Activated CD4-positive, alpha-beta memory T cell treated with anti-CD3 and anti-CD28 coated beads, Interleukin-2, amount 10 ng/mL, durations not matched to agents 7 days and 5 days (primary cell): ENCODE data around the gene GPM6B. TPM values are rescaled to one million over a fixed set of nuclear protein-coding genes. Genes with fewer than 3 reads are reported as not detected.

Source experiments
- CTCF ChIA-PET: fragments of 350-600 bp; sonication (Branson Sonifier 250); formaldehyde crosslinking; loops from one replicate; lab custom pipeline; 2021; ENCODE audit warnings: antibody characterized with exemption, inconsistent platforms; lab: Charles Lee
- POLR2A ChIA-PET: fragments of 350-600 bp; sonication (Branson Sonifier 250); formaldehyde crosslinking; loops from one replicate; lab custom pipeline; 2021; ENCODE audit warnings: antibody characterized with exemption; lab: Charles Lee
- DNase-seq: peaks from one replicate; pipeline ENCODE4 v3.0.0-alpha.2; 2020
- H3K27ac Mint-ChIP-seq: one replicate; pipeline ENCODE4 v1.8.0; 2021; ENCODE audit warnings: mild to moderate bottlenecking, mixed read lengths
- H3K27me3 Mint-ChIP-seq: one replicate; pipeline ENCODE4 v1.8.0; 2021; ENCODE audit warnings: mixed read lengths
- H3K36me3 Mint-ChIP-seq: one replicate; pipeline ENCODE4 v1.8.0; 2021; ENCODE audit warnings: low read depth, mixed read lengths
- H3K4me1 Mint-ChIP-seq: one replicate; pipeline ENCODE4 v1.8.0; 2021; ENCODE audit warnings: mixed read lengths
- H3K4me3 Mint-ChIP-seq: one replicate; pipeline ENCODE4 v1.8.0; 2021; ENCODE audit warnings: mild to moderate bottlenecking, mixed read lengths
- H3K9me3 Mint-ChIP-seq: one replicate; pipeline ENCODE4 v1.8.0; 2021; ENCODE audit warnings: mixed read lengths
- total RNA-seq, 2 experiments: library from RNA; stranded (reverse); gene quantifications; one replicate each; pipeline ENCODE4 v1.2.3, GENCODE V29; 2021

Gene GPM6B
- total RNA-seq, 2 experiments from 2014 or later, result not detected

- ChIA-PET CTCF (no interaction called here), POLR2A (no interaction called here)
- DNase-seq, result no peak
- H3K9me3 Mint-ChIP-seq, result no peaks in the 10 kb centered on the region
- no peaks in the 10 kb centered on the region for H3K36me3 Mint-ChIP-seq
- H3K4me1 Mint-ChIP-seq, result no peaks in the 10 kb centered on the region
- H3K4me3 Mint-ChIP-seq, result no peak overlapping the region
- H3K27ac Mint-ChIP-seq, result no peak overlapping the region
- H3K27me3 Mint-ChIP-seq, result no peaks in the 10 kb centered on the region
Measured at GRCh38 chrX:13836575-13836974, 19.7 kb upstream of the GPM6B start.

GRCh38 chrX:13835825-13836224 is 18.9 kb upstream of the GPM6B start:
- Mint-ChIP-seq H3K4me3 (no peak overlapping the region), H3K9me3 (no peaks in the 10 kb centered on the region), H3K27me3 (no peaks in the 10 kb centered on the region), H3K4me1 (no peaks in the 10 kb centered on the region), H3K27ac (no peak overlapping the region), H3K36me3 (no peaks in the 10 kb centered on the region)
- ChIA-PET POLR2A (no interaction called here), CTCF (no interaction called here)
- DNase-seq, result no peak

- H3K36me3 Mint-ChIP-seq, result no peaks in the 10 kb centered on the region
- H3K27ac Mint-ChIP-seq, result no peak overlapping the region
- no peak overlapping the region for H3K4me3 Mint-ChIP-seq
- H3K27me3 Mint-ChIP-seq, result no peaks in the 10 kb centered on the region
- DNase-seq, result no peak
- CTCF ChIA-PET, result no interaction called here
- no peaks in the 10 kb centered on the region for H3K4me1 Mint-ChIP-seq
- H3K9me3 Mint-ChIP-seq, result no peaks in the 10 kb centered on the region
- POLR2A ChIA-PET, result no interaction called here
Measured at GRCh38 chrX:13834355-13834754, 17.5 kb upstream of the GPM6B start.

GRCh38 chrX:13829983-13830382 is 13.1 kb upstream of the GPM6B start:
- no peaks in the 10 kb centered on the region for H3K27me3 Mint-ChIP-seq
- H3K36me3 Mint-ChIP-seq, result no peaks in the 10 kb centered on the region
- DNase-seq, result no peak
- CTCF ChIA-PET, result no interaction called here
- no peaks in the 10 kb centered on the region for H3K9me3 Mint-ChIP-seq
- POLR2A ChIA-PET, result no interaction called here
- no peak overlapping the region for H3K27ac Mint-ChIP-seq
- no peaks in the 10 kb centered on the region for H3K4me1 Mint-ChIP-seq
- no peak overlapping the region for H3K4me3 Mint-ChIP-seq

GRCh38 chrX:13828392-13828791 is 11.5 kb upstream of the GPM6B start:
- no peak for DNase-seq
- ChIA-PET POLR2A (no interaction called here), CTCF (no interaction called here)
- no peaks in the 10 kb centered on the region for H3K9me3 Mint-ChIP-seq
- H3K4me1 Mint-ChIP-seq, result no peaks in the 10 kb centered on the region
- H3K36me3 Mint-ChIP-seq, result no peaks in the 10 kb centered on the region
- H3K4me3 Mint-ChIP-seq, result no peak overlapping the region
- H3K27ac Mint-ChIP-seq, result no peak overlapping the region
- no peaks in the 10 kb centered on the region for H3K27me3 Mint-ChIP-seq

- ChIA-PET CTCF (no interaction called here), POLR2A (no interaction called here)
- H3K36me3 Mint-ChIP-seq, result no peaks in the 10 kb centered on the region
- no peak overlapping the region for H3K27ac Mint-ChIP-seq
- no peak overlapping the region for H3K4me3 Mint-ChIP-seq
- H3K4me1 Mint-ChIP-seq, result no peaks in the 10 kb centered on the region
- H3K9me3 Mint-ChIP-seq, result no peaks in the 10 kb centered on the region
- H3K27me3 Mint-ChIP-seq, result no peaks in the 10 kb centered on the region
- no peak for DNase-seq
Measured at GRCh38 chrX:13827298-13828090, 10.6 kb upstream of the GPM6B start.

- no peak overlapping the region for H3K27ac Mint-ChIP-seq
- H3K4me1 Mint-ChIP-seq, result no peaks in the 10 kb centered on the region
- POLR2A ChIA-PET, result no interaction called here
Measured at GRCh38 chrX:13826770-13827169, 9.9 kb upstream of the GPM6B start.

GRCh38 chrX:13825178-13825762 is 8.4 kb upstream of the GPM6B start:
- Mint-ChIP-seq H3K9me3 (no peaks in the 10 kb centered on the region), H3K36me3 (no peaks in the 10 kb centered on the region), H3K27me3 (no peaks in the 10 kb centered on the region), H3K4me3 (no peak overlapping the region), H3K27ac (no peak overlapping the region), H3K4me1 (no peaks in the 10 kb centered on the region)
- CTCF ChIA-PET, result no interaction called here
- no peak for DNase-seq
- POLR2A ChIA-PET, result no interaction called here

More at GRCh38 chrX:13826770-13827169, 9.9 kb upstream of the GPM6B start:
- Mint-ChIP-seq H3K36me3 (no peaks in the 10 kb centered on the region), H3K27me3 (no peaks in the 10 kb centered on the region), H3K9me3 (no peaks in the 10 kb centered on the region), H3K4me3 (no peak overlapping the region)
- CTCF ChIA-PET, result no interaction called here
- DNase-seq, result no peak

GRCh38 chrX:13824746-13825145 is 7.9 kb upstream of the GPM6B start:
- ChIA-PET CTCF (no interaction called here), POLR2A (no interaction called here)
- no peak overlapping the region for H3K27ac Mint-ChIP-seq

GRCh38 chrX:13821738-13822137 is 4.8 kb upstream of the GPM6B start:
- no peaks in the 10 kb centered on the region for H3K4me1 Mint-ChIP-seq

More at GRCh38 chrX:13824746-13825145, 7.9 kb upstream of the GPM6B start:
- H3K4me1 Mint-ChIP-seq, result no peaks in the 10 kb centered on the region
- DNase-seq, result no peak
- H3K36me3 Mint-ChIP-seq, result no peaks in the 10 kb centered on the region
- H3K27me3 Mint-ChIP-seq, result peaks cover 5% of the 10 kb centered on the region
- no peaks in the 10 kb centered on the region for H3K9me3 Mint-ChIP-seq
- no peak overlapping the region for H3K4me3 Mint-ChIP-seq

GRCh38 chrX:13816176-13816575 is 717 bp downstream of the GPM6B start:
- Mint-ChIP-seq H3K36me3 (no peaks in the 10 kb centered on the region), H3K4me3 (no peak overlapping the region), H3K27me3 (peaks cover 11% of the 10 kb centered on the region), H3K9me3 (no peaks in the 10 kb centered on the region), H3K4me1 (no peaks in the 10 kb centered on the region), H3K27ac (no peak overlapping the region)
- POLR2A ChIA-PET, result no interaction called here
- DNase-seq, result no peak
- CTCF ChIA-PET, result no interaction called here

More at GRCh38 chrX:13821738-13822137, 4.8 kb upstream of the GPM6B start:
- H3K4me3 Mint-ChIP-seq, result no peak overlapping the region
- CTCF ChIA-PET, result no interaction called here
- POLR2A ChIA-PET, result no interaction called here
- H3K9me3 Mint-ChIP-seq, result no peaks in the 10 kb centered on the region
- DNase-seq, result no peak
- H3K36me3 Mint-ChIP-seq, result no peaks in the 10 kb centered on the region
- no peak overlapping the region for H3K27ac Mint-ChIP-seq
- H3K27me3 Mint-ChIP-seq, result peaks cover 9% of the 10 kb centered on the region

GRCh38 chrX:13815664-13816063 is 1.2 kb downstream of the GPM6B start:
- ChIA-PET CTCF (no interaction called here), POLR2A (no interaction called here)
- Mint-ChIP-seq H3K4me3 (no peak overlapping the region), H3K27me3 (peaks cover 11% of the 10 kb centered on the region), H3K4me1 (no peaks in the 10 kb centered on the region), H3K36me3 (no peaks in the 10 kb centered on the region), H3K27ac (no peak overlapping the region), H3K9me3 (no peaks in the 10 kb centered on the region)
- DNase-seq, result no peak

- Mint-ChIP-seq H3K9me3 (no peaks in the 10 kb centered on the region), H3K4me1 (no peaks in the 10 kb centered on the region), H3K27ac (no peak overlapping the region), H3K36me3 (no peaks in the 10 kb centered on the region), H3K27me3 (peaks cover 9% of the 10 kb centered on the region), H3K4me3 (no peak overlapping the region)
- no peak for DNase-seq
- ChIA-PET CTCF (no interaction called here), POLR2A (no interaction called here)
Measured at GRCh38 chrX:13808865-13809264, 8.0 kb downstream of the GPM6B start.

- no peaks in the 10 kb centered on the region for H3K36me3 Mint-ChIP-seq
- ChIA-PET POLR2A (no interaction called here), CTCF (no interaction called here)
- peaks cover 10% of the 10 kb centered on the region for H3K27me3 Mint-ChIP-seq
- no peaks in the 10 kb centered on the region for H3K9me3 Mint-ChIP-seq
- H3K27ac Mint-ChIP-seq, result no peak overlapping the region
- no peak overlapping the region for H3K4me3 Mint-ChIP-seq
- no peak for DNase-seq
- H3K4me1 Mint-ChIP-seq, result no peaks in the 10 kb centered on the region
Measured at GRCh38 chrX:13808293-13808692, 8.6 kb downstream of the GPM6B start.
